K562 (cell line): Measurements from ENCODE around the gene TRIM65. TPM values are rescaled to one million over a fixed set of nuclear protein-coding genes. Genes with fewer than 3 reads are reported as not detected.

ENCODE experiments used
- CCNT2 ChIP-seq: IDR thresholded peaks from 2 replicates; pipeline ENCODE4 v1.6.1; 2011; ENCODE audit warnings: borderline replicate concordance, low read depth, mild to moderate bottlenecking, moderate library complexity, mixed read lengths, low read length; ENCODE audit not compliant: insufficient read length; ENCODE audit errors: extremely low read depth
- CREB1 ChIP-seq, 2 experiments: sonication (generic) in 1 of 2; formaldehyde crosslinking in 1 of 2; IDR thresholded peaks; 2 replicates each; pipeline versions ENCODE4 v1.6.1 to v1.8.0; 2012 to 2022; ENCODE audit warnings: inconsistent platforms in 1 of 2, mild to moderate bottlenecking in 1 of 2, missing genetic modification reagents in 1 of 2, moderate library complexity in 1 of 2
- HOXB6 ChIP-seq: fragments of 250-450 bp; sonication (Bioruptor Pico); IDR thresholded peaks from 2 replicates; pipeline ENCODE4 v1.5.1; 2022; ENCODE audit warnings: mild to moderate bottlenecking, borderline replicate concordance
- ID3 ChIP-seq, 2 experiments: fragments of 250-450 bp in 1 of 2; fragments of 450-650 bp in 1 of 2; sonication (Bioruptor Pico) in 1 of 2; IDR thresholded peaks; 2 replicates each; pipeline versions ENCODE4 v1.6.1 to v1.8.0; 2016 to 2021; ENCODE audit warnings: mild to moderate bottlenecking in 2 of 2, moderate library complexity in 2 of 2, missing compliant biosample characterization in 1 of 2, missing genetic modification characterization in 1 of 2
- KAT7 ChIP-seq: sonication (generic); formaldehyde crosslinking; IDR thresholded peaks from 2 replicates; pipeline ENCODE4 v1.8.0; 2022; ENCODE audit warnings: missing genetic modification reagents, mild to moderate bottlenecking, borderline replicate concordance
- KDM1A ChIP-seq, 2 experiments: fragments of 450-650 bp; IDR thresholded peaks; 2 replicates each; pipeline ENCODE4 v1.6.1; 2016; ENCODE audit warnings: mild to moderate bottlenecking in 2 of 2
- MAZ ChIP-seq, 2 experiments: fragments of 450-650 bp in 1 of 2; sonication (generic) in 1 of 2; formaldehyde crosslinking; IDR thresholded peaks in 1 of 2; conservative IDR thresholded peaks in 1 of 2; 2 replicates each; pipeline versions ENCODE4 v1.4.0 to v1.5.0; 2020; ENCODE audit warnings: mild to moderate bottlenecking in 1 of 2, missing genetic modification reagents in 1 of 2
- NR2F6 ChIP-seq: fragments of 450-650 bp; formaldehyde crosslinking; IDR thresholded peaks from 2 replicates; pipeline ENCODE4 v1.4.0; 2020; ENCODE audit warnings: mild to moderate bottlenecking
- PHF21A ChIP-seq: fragments of 450-650 bp; IDR thresholded peaks from 2 replicates; pipeline ENCODE4 v1.6.1; 2017; ENCODE audit warnings: low read depth, borderline replicate concordance
- PTTG1 ChIP-seq: fragments of 450-650 bp; IDR thresholded peaks from 2 replicates; pipeline ENCODE4 v1.6.1; 2016; ENCODE audit warnings: low read depth, mild to moderate bottlenecking, missing genetic modification characterization, missing compliant biosample characterization
- RAD21 ChIP-seq, 2 experiments: fragments of 250-450 bp in 1 of 2; fragments of 450-650 bp in 1 of 2; sonication (Bioruptor Pico) in 1 of 2; formaldehyde crosslinking in 1 of 2; IDR thresholded peaks in 1 of 2; conservative IDR thresholded peaks in 1 of 2; 2 replicates each; pipeline versions ENCODE4 v1.4.0 to v1.8.0; 2020 to 2022; ENCODE audit warnings: mild to moderate bottlenecking in 2 of 2, moderate library complexity in 1 of 2
- REST ChIP-seq, 2 experiments: fragments of 450-650 bp; formaldehyde crosslinking in 1 of 2; IDR thresholded peaks; 2 replicates each; pipeline versions ENCODE4 v1.4.0 to v1.6.1; 2014 to 2020; ENCODE audit warnings: mild to moderate bottlenecking in 2 of 2, borderline replicate concordance in 1 of 2, low read depth in 1 of 2
- SIN3B ChIP-seq: fragments of 450-650 bp; IDR thresholded peaks from 2 replicates; pipeline ENCODE4 v1.6.1; 2017; ENCODE audit warnings: low read depth, mild to moderate bottlenecking, moderate library complexity
- SMAD1 ChIP-seq: fragments of 150-350 bp; IDR thresholded peaks from 2 replicates; pipeline ENCODE4 v1.6.1; 2014; ENCODE audit warnings: low read length, low read depth; ENCODE audit not compliant: partially characterized antibody
- SUPT5H ChIP-seq: fragments of 450-650 bp; IDR thresholded peaks from 2 replicates; pipeline ENCODE4 v1.6.1; 2016
- ZBTB7A ChIP-seq: IDR thresholded peaks from 2 replicates; pipeline ENCODE4 v1.6.1; 2011; ENCODE audit warnings: low read depth, mild to moderate bottlenecking, low read length, moderate library complexity, borderline replicate concordance; ENCODE audit not compliant: control insufficient read depth
- ZNF780A ChIP-seq: fragments of 250-450 bp; sonication (Bioruptor Pico); IDR thresholded peaks from 2 replicates; pipeline ENCODE4 v1.5.0; 2021; ENCODE audit warnings: mild to moderate bottlenecking
- polyA plus RNA-seq, 8 experiments: library from polyadenylated mRNA; depleted of rRNA in 4 of 8; stranded (reverse) in 5 of 8; unstranded in 3 of 8; fragments of >200 nt; fragmentation: Nextera tagmentation in 2 of 8; fragmentation: Illumina TruSeq in 1 of 8; extraction: Ambion mirVana in 2 of 8; extraction: Trizol in 1 of 8; gene quantifications; 2 replicates each; pipeline versions ENCODE4 v1.2.1 to v1.2.3, GENCODE V29; 2011 to 2014; ENCODE audit warnings: inconsistent platforms in 1 of 8, missing spikeins in 1 of 8
- total RNA-seq, 7 experiments: library from RNA; depleted of rRNA in 6 of 7; stranded (reverse); fragments of >200 nt in 6 of 7; fragmentation: Illumina TruSeq in 2 of 7; extraction: Trizol in 2 of 7; gene quantifications; 2 replicates each; pipeline versions ENCODE4 v1.2.1 to v1.2.3, GENCODE V29; 2011 to 2021; ENCODE audit warnings: low replicate concordance in 1 of 7

The TRIM65 gene
- total and polyA plus RNA-seq, 9 of the 15 experiments (the other 6 are each of a cell fraction or from before 2014, with no cell fraction given), result 2.8 to 45.7 (median 22.9) TPM

- TF ChIP-seq REST (IDR thresholded peaks at IDR 0.05; ENCODE audit: borderline replicate concordance) (peak; percentile 16; the same call in 1 of the 2 replicates), REST (CRISPR knock-in tag; IDR thresholded peaks at IDR 0.05; ENCODE audit: low read depth) (no peak), SMAD1 (peak; percentile 6), RAD21 (CRISPR knock-in tag; conservative IDR thresholded peaks at IDR 0.05 in 1 of 2, IDR thresholded peaks at IDR 0.05 in 1 of 2) (peak; percentile 57 to 59; a peak in 2 of 4 replicates), KDM1A (IDR thresholded peaks at IDR 0.05) (peak; percentile 41 to 49; a peak in 1 of 4 replicates), SUPT5H (0 out of 2 replicates have a peak, but pooled peaks have one; percentile 29), CCNT2 (no peak), ZNF780A (CRISPR knock-in tag) (no peak), CREB1 (IDR thresholded peaks at IDR 0.05) (no peak), CREB1 (CRISPR knock-in tag; IDR thresholded peaks at IDR 0.05) (no peak; the same call in 1 of the 2 replicates), MAZ (CRISPR knock-in tag; conservative IDR thresholded peaks at IDR 0.05 in 1 of 2, IDR thresholded peaks at IDR 0.05 in 1 of 2) (peak in 1 of 2 experiments; percentile 64; a peak in 2 of 4 replicates), KAT7 (0 out of 2 replicates have a peak, but pooled peaks have one; percentile 81), NR2F6 (CRISPR knock-in tag) (0 out of 2 replicates have a peak, but pooled peaks have one; percentile 2), SIN3B (peak; percentile 56; the same call in 1 of the 2 replicates), ID3 (CRISPR knock-in tag; IDR thresholded peaks at IDR 0.05) (no peak), ID3 (tag; IDR thresholded peaks at IDR 0.05) (peak; percentile 2; the same call in 1 of the 2 replicates), HOXB6 (CRISPR knock-in tag) (no peak), PTTG1 (tag) (no peak), ZBTB7A (0 out of 2 replicates have a peak, but pooled peaks have one; percentile 3), PHF21A (peak; percentile 16; the same call in 1 of the 2 replicates)
These were observed 40.5 kb downstream of the TRIM65 start (continued) for GRCh38 chr17:75856062-75856756.
